GM18505 (cell line): ENCODE measurements around the gene CST2.
"Not testable (repeated sequence)": the region's sequence is repeated elsewhere in the genome, so short reads cannot be mapped to it uniquely, and the experiment has no call there.

Source experiments
- ATAC-seq: cut with Tn5 transposase; IDR thresholded peaks from one replicate; pipeline ENCODE4 v1.9.1; 2021; ENCODE audit not compliant: unreplicated experiment
- POLR2A ChIP-seq: IDR thresholded peaks from 4 replicates; pipeline ENCODE4 v1.6.1; 2011; ENCODE audit warnings: borderline replicate concordance; ENCODE audit not compliant: insufficient read depth, insufficient read length; ENCODE audit errors: extremely low read depth

Gene CST2

DNA sequence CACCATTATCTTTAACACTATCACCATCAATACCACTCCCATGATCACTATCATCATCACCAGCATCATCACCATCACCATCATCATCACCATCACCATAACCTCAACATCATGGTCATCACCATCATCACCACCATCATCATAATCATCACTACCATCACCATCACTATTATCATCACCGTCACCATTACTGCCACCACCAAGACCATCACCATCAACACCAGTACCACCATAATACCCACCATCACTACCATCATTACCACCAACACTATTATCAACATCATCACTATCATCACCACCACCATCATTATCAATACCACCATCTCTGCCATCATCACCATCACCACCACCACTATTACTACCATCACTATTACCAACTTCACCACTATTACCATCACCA, 43.1 kb downstream of the CST2 start:
- no peak for ATAC-seq
- no peak for TF ChIP-seq POLR2A

DNA sequence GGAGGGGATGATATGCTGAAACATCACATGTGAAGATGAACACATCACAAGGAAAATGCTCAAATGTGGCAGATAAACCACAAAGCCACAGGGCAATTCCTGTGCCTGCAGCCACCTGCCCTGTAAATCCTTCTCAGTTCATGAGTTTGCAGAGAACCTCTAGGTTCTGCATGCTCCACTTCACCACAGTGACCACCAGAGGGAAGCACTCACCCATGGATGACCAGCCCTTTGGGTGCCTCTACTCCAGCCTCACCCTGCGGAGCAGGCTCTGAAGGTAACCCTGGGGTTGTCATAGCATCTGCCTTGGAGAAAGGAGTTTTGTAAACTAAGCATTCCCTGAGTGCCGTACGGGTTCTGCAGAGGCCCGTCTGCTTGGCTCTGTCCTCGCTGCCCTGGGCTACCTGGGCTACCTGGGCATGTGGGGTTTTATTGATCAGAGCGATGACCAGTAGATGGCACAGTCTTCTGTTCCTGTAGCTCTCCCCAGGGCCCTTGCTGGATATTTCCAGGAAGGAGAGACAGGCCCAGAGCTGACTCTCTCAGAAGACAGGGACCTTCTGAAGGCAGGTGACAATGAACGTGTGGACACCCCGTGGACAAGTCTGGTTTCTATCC, 44.1 kb downstream of the CST2 start:
- no peak for TF ChIP-seq POLR2A
- ATAC-seq, result no peak

DNA sequence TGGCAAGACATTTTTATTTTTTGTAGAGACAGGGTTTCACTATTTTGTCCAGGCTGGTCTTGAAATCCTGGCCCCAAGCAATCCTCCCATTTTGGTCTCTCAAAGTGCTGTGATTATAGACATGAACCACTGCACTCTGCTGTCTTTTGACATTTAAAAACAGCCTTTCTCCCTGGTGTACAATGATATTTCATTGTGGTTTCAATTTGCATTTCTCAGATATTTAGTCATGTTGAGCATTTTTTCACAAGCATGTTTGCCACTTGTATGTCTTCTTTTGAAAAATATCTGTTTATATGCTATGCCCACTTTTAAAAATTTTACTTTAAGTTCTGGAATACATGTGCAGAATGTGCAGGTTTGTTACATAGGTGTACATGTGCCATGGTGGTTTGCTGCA, 47.9 kb downstream of the CST2 start:
- ATAC-seq, result not testable (repeated sequence)

DNA sequence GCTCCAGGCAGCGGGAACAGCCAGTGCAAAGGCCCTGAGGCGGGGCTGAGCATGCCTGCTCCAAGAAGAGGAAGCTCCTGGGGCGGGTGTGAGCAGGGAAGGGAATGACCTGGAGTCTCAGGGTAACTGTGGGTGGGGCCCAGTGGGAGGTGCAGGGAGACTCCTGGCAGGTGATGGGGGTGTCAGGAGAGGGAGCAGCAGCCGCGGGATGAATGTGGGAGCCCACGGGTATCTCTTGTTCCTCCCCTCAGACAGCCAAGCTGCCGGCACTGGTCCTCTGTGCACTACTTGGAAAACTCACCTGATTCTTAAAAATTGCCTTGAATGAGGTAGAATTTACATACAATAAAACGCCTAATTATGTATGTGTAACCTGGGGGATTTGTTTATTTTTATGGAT, 49.1 kb downstream of the CST2 start:
- not testable (repeated sequence) for ATAC-seq

DNA sequence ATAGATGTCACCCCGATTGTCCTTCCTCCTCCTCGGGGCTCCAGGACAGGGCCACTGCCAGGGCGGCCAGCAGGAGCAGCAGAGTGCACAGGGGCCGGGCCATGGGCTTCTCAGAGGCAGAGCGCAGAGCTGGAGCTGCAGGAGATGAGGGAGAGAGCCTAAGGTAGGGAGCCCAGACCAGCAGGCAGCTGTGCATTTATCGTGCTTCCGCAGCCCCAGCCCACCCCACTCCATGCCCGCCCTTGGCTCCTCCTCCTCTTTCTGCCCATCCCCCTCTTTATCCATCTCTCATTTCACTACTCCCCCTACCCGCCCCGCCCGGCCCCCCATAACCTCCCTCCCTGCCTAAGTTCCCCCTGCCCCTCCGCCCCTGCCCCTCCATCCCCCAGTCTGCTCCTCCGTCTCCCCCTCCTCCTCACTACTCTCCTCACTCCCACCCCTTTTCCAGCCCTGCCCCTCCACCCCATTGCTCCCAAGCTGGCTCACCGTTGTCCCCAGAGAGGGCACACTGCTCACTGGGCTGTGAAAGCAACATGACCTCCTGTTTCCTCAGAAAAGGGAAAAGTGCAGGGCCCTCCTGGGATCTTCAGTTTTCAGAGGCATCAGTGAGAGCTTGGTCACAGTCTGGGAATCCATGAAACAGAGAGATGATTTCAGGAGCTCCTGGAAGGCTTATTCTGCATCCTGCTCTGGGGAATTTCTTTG, 50.3 kb downstream of the CST2 start:
- ATAC-seq, result no peak
- no peak for TF ChIP-seq POLR2A

DNA sequence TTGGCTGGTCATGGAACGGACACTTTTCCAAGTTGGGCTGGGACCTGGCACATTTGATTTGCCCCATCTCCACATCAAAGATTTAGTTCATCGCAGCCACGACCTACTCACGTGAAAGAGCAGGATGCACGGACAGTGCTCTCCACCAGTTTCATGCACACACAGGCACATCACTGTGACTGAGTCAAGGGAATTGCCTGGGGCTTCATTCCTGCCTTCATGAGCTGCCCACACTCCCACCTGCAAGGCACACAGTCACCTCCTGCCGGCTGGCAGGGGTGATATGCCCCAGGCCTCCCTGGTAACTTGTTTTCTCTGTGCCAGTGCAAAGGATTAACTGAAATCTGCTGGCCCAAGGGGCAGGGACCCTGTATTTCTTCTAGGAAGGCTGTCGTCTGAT, 52.4 kb downstream of the CST2 start:
- TF ChIP-seq POLR2A, result no peak

More for the DNA sequence above, 52.4 kb downstream of the CST2 start:
- ATAC-seq, result no peak
